Small intestine (tissue), 7 donors: ENCODE measurements around the gene NABP2. TPM values are rescaled to one million over a fixed set of nuclear protein-coding genes. Genes with fewer than 3 reads are reported as not detected.
A peak's percentile ranks its signal among the peaks of the same experiment; 100 is the strongest.

Experiments used
- DNase-seq, 2 donors: peaks; one replicate each; pipeline versions ENCODE4 v3.0.0 to v3.0.0-alpha.2; 2013
- FAIRE-seq: peaks from 2 replicates; lab custom pipeline; 2012; peaks lifted over from hg19 to GRCh38; lab: Jason Lieb, UNC
- H3K27ac ChIP-seq, 3 donors: one replicate each; pipeline ENCODE4 v1.5.1; 2013; ENCODE audit warnings: low read length in 2 of 3, mild to moderate bottlenecking in 2 of 3, control low read depth in 1 of 3, inconsistent platforms in 1 of 3, low read depth in 1 of 3, moderate library complexity in 1 of 3
- H3K27me3 ChIP-seq, 3 donors: one replicate each; pipeline ENCODE4 v1.6.1; 2013; ENCODE audit warnings: low read length in 3 of 3, inconsistent platforms in 1 of 3; ENCODE audit not compliant: control insufficient read depth in 3 of 3, insufficient read depth in 3 of 3
- H3K36me3 ChIP-seq, 3 donors: one replicate each; pipeline ENCODE4 v1.6.1; 2013; ENCODE audit warnings: low read length in 3 of 3, inconsistent platforms in 1 of 3, low read depth in 1 of 3, mild to moderate bottlenecking in 1 of 3, moderate library complexity in 1 of 3; ENCODE audit not compliant: control insufficient read depth in 3 of 3, insufficient read depth in 2 of 3
- H3K4me1 ChIP-seq, 3 donors: one replicate each; pipeline ENCODE4 v1.6.1; 2013; ENCODE audit warnings: low read length in 2 of 3, inconsistent platforms in 1 of 3, low read depth in 1 of 3, mild to moderate bottlenecking in 1 of 3, moderate library complexity in 1 of 3; ENCODE audit not compliant: control insufficient read depth in 3 of 3, insufficient read depth in 2 of 3
- H3K4me3 ChIP-seq, 3 donors: one replicate each; pipeline ENCODE4 v1.5.1; 2013; ENCODE audit warnings: low read length in 3 of 3, control low read depth in 1 of 3, inconsistent platforms in 1 of 3, low read depth in 1 of 3, mild to moderate bottlenecking in 1 of 3, moderate library complexity in 1 of 3
- H3K9me3 ChIP-seq, 2 donors: one replicate each; pipeline ENCODE4 v1.6.1; 2013; ENCODE audit warnings: low read depth in 1 of 2, low read length in 1 of 2; ENCODE audit not compliant: control insufficient read depth in 2 of 2, insufficient read depth in 1 of 2
- WGBS, 3 donors: extraction: QIAGEN DNeasy Blood & Tissue Kit; methylation state at CpG; one replicate each; pipeline ENCODE4 v1.1.7; 2013; 5-methylcytosine and 5-hydroxymethylcytosine counted together
- polyA plus RNA-seq, 4 donors: library from polyadenylated mRNA; stranded (reverse) in 3 of 4; unstranded in 1 of 4; fragments of 200-250 nt in 3 of 4; fragments of 120-200 nt in 1 of 4; gene quantifications; one replicate each; pipeline versions ENCODE4 v1.2.1 to v1.2.3, GENCODE V29; 2013
- donor health status: healthy with polysubstance abuse.
- donor health status: control.
- donor health status: control.
- donor health status: Bipolar disorder and iron deficiency.
- donor health status: healthy.

The NABP2 gene
- polyA plus RNA-seq, 4 donors: 28.7 to 47.4 (median 34.5) TPM

GRCh38 chr12:56202838-56203237 is 21.3 kb upstream of the NABP2 start:
- FAIRE-seq (no peak), DNase-seq (no peak)
- Histone ChIP-seq H3K4me3 (no peak overlapping the region), H3K9me3 (no peaks in the 10 kb centered on the region), H3K36me3 (peaks cover 0 to 20% (median 5%) of the 10 kb centered on the region in 3 donors), H3K4me1 (peaks cover 0 to 6% (median 0%) of the 10 kb centered on the region in 3 donors), H3K27me3 (no peaks in the 10 kb centered on the region), H3K27ac (peak overlapping the region in 1 of 3 donors; percentile 17)
- 56 to 71% (median 66%) methylated on average over 2 of the region's 2 CpGs for WGBS, 3 donors

DNA sequence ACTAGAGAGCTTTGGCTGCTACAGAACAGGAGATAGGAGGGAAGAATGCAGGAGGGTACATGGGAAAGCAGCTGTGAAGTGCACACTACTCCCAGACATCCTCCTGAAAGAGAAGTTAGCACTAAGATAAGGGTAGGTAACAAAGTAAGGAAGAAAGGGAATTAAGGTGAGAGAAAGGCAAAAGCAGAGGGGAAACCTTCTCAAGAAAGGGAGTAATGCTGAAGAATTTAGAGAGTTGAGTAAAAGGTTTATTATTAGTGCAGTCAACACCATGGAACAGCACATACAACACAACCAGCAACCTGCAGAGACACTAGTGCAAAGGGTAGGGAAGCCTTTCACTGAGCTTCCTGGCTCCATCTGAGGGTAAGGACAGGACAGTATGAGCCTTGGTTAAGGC is 19.9 kb upstream of the NABP2 start:
- Histone ChIP-seq H3K4me3 (no peak overlapping the region), H3K9me3 (no peaks in the 10 kb centered on the region), H3K27me3 (no peaks in the 10 kb centered on the region), H3K36me3 (peaks cover 0 to 31% (median 5%) of the 10 kb centered on the region in 3 donors), H3K4me1 (peaks cover 0 to 6% (median 0%) of the 10 kb centered on the region in 3 donors), H3K27ac (no peak overlapping the region)
- no peak for DNase-seq
- no peak for FAIRE-seq

GRCh38 chr12:56205445-56205844 is 18.7 kb upstream of the NABP2 start:
- Histone ChIP-seq H3K27me3 (no peaks in the 10 kb centered on the region), H3K27ac (no peak overlapping the region), H3K9me3 (no peaks in the 10 kb centered on the region), H3K4me1 (peaks cover 0 to 6% (median 0%) of the 10 kb centered on the region in 3 donors), H3K36me3 (peaks cover 0 to 37% (median 10%) of the 10 kb centered on the region in 3 donors), H3K4me3 (no peak overlapping the region)
- FAIRE-seq: no peak
- no peak for DNase-seq

DNA sequence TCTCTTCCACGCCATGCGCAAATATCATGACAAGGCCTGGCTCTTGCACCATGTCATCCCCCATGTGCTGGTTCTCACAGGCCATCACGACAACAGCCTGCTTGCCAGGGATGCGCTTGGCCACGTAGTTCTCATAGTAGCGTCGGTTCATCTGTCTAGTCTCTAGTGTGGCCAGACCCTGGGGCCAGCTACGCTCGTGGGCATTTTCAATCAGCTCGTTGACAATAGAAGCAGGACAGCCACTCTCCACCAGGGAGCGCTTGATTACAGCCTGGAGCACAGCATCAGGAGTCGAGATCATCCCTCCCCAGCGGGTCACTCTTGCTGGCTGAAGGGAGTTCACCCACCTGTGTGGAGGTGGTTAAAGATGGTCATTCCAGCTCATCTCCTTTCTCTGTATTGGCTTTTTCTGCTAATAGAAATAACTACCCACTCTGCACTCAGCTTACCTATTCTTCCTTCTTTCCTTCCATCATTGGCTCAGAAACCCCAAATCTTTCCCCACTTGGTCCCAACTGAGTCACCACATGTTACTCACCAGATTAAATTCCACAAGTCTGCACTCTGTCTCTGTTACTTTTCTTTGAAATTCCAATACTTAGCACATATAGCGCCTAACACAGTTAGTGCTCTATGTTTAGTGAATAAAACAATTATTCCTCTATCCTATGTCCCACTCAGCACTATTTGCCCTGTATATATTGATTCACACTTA is 17.5 kb upstream of the NABP2 start:
- no peaks in the 10 kb centered on the region for H3K27me3 ChIP-seq
- peaks cover 2 to 44% (median 10%) of the 10 kb centered on the region in 3 donors for H3K36me3 ChIP-seq
- 54 to 60% (median 59%) methylated on average over 14 of the region's 14 CpGs for WGBS, 3 donors
- FAIRE-seq (no peak), DNase-seq (peak; percentile 72 to 75)
- no peak overlapping the region for H3K4me3 ChIP-seq
- no peaks in the 10 kb centered on the region for H3K9me3 ChIP-seq
- H3K27ac ChIP-seq: no peak overlapping the region
- H3K4me1 ChIP-seq: peaks cover 0 to 6% (median 0%) of the 10 kb centered on the region in 3 donors

GRCh38 chr12:56208006-56208405 is 16.1 kb upstream of the NABP2 start:
- DNase-seq (peak in 1 of 2 donors; percentile 31), FAIRE-seq (no peak)
- Histone ChIP-seq H3K4me3 (no peak overlapping the region), H3K36me3 (peaks cover 8 to 56% (median 14%) of the 10 kb centered on the region in 3 donors), H3K9me3 (no peaks in the 10 kb centered on the region), H3K27me3 (no peaks in the 10 kb centered on the region), H3K27ac (no peak overlapping the region), H3K4me1 (no peaks in the 10 kb centered on the region)
- 84 to 86% (median 86%) methylated on average over 6 of the region's 6 CpGs for WGBS, 3 donors

DNA sequence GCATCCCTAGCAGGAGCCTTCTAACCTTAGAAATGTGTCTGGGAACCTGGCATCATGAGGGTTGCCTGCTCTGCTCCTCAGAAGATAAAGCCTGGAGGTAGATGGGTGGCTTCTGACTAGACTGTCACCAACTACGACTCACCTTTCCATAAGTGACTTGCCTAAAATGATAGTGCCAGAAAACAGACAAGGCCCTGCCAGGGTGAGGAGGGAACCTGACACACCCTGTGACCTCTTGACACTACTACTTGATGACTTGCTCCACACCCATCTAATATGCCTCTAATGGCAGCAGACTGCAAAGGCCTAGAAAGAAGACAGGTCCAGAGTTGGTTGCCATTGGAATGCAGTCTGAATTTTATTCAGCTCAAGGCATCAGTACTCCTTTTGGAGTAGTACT is 11.8 kb upstream of the NABP2 start:
- no peak for DNase-seq
- no peaks in the 10 kb centered on the region for H3K27me3 ChIP-seq
- no peaks in the 10 kb centered on the region for H3K4me1 ChIP-seq
- no peak for FAIRE-seq
- H3K9me3 ChIP-seq: no peaks in the 10 kb centered on the region
- H3K4me3 ChIP-seq: no peak overlapping the region
- H3K27ac ChIP-seq: no peak overlapping the region
- H3K36me3 ChIP-seq: peaks cover 8 to 74% (median 23%) of the 10 kb centered on the region in 3 donors
- WGBS, 3 donors: 72 to 86% (median 80%) methylated on average over 1 of the region's 1 CpG

GRCh38 chr12:56213878-56214277 is 10.3 kb upstream of the NABP2 start:
- no peaks in the 10 kb centered on the region for H3K9me3 ChIP-seq
- WGBS, 3 donors: 85 to 92% (median 89%) methylated on average over 5 of the region's 5 CpGs
- H3K27me3 ChIP-seq: no peaks in the 10 kb centered on the region
- peaks cover 8 to 67% (median 22%) of the 10 kb centered on the region in 3 donors for H3K36me3 ChIP-seq
- DNase-seq: no peak
- H3K4me1 ChIP-seq: no peaks in the 10 kb centered on the region
- H3K4me3 ChIP-seq: no peak overlapping the region
- FAIRE-seq: no peak
- no peak overlapping the region for H3K27ac ChIP-seq

DNA sequence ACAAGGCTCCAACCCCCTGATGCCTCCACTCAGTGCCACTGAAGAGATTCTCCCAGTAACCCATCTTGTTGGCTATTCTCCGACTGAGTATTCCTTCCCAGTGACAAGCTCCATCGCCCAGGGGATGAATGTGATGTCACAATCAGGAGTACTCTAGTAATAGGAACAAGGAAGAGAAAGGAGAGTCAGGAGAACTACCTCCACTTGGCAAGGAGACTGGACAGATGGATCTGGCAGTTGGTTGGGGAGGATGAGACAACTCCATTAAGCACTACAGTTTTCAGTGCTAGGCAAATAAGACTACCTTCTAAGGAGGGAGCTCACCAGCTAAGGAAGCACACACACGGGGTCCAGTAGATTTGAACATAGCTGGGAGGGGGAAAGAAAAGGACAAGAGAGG is 7.7 kb upstream of the NABP2 start:
- no peak overlapping the region for H3K27ac ChIP-seq
- no peak for DNase-seq
- 88 to 93% (median 92%) methylated on average over 3 of the region's 3 CpGs for WGBS, 3 donors
- peaks cover 6 to 57% (median 16%) of the 10 kb centered on the region in 3 donors for H3K36me3 ChIP-seq
- H3K27me3 ChIP-seq: no peaks in the 10 kb centered on the region
- H3K9me3 ChIP-seq: no peaks in the 10 kb centered on the region
- no peak for FAIRE-seq
- no peak overlapping the region for H3K4me3 ChIP-seq
- peaks cover 0 to 9% (median 3%) of the 10 kb centered on the region in 3 donors for H3K4me1 ChIP-seq
